Suppressor macrophage treated with lipopolysaccharide for 4 hours (primary cell): Measurements from ENCODE around the gene ANO10.
"Not testable (repeated sequence)": the region's sequence is repeated elsewhere in the genome, so short reads cannot be mapped to it uniquely, and the experiment has no call there.

Source experiments
- DNase-seq: peaks from one replicate; pipeline ENCODE4 v3.0.0-alpha.2; 2020

The ANO10 gene

DNA sequence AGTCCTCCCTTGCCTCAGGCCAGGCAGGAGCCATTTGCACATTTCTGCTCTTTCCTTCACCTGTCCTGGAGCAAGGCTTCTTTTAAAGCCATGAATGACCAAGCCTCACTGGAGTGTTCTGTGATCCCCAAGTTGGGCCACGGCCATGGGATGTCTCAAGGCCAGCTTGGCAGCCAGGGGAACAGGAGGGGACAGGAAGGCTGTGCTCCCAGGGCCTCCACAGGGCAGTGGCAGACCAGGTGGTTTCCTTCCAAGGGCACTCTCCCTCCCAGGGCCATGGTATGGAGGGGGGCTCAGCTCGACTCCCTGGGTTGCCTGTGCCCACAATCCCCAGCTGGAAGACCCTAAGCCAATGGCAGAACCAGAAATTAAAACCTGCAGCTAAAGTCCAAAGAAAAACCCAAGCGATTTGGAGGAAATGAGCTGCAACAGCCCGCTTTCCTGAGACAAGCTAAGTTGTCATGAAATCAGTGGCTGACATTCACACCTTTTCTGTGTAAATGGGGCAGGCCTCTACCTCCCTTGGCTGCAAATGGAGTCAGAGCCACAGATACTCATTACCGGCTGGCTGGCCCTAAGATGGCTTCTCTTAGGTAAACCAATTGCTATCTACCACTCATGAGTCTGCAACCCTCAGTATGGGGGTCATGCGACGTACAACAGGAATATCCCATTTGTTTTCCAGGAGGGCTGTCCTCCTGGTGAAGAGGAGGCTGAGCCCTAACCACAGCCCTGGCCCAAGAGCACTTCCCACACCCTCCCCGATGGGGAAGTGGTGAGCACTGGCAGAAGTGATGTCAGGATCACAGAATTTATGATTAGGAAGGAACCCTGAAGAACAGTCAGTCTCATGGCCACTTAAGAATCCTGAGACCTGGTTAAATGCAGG lies 252.2 kb downstream of the ANO10 start:
- peak; percentile 79 for DNase-seq

DNA sequence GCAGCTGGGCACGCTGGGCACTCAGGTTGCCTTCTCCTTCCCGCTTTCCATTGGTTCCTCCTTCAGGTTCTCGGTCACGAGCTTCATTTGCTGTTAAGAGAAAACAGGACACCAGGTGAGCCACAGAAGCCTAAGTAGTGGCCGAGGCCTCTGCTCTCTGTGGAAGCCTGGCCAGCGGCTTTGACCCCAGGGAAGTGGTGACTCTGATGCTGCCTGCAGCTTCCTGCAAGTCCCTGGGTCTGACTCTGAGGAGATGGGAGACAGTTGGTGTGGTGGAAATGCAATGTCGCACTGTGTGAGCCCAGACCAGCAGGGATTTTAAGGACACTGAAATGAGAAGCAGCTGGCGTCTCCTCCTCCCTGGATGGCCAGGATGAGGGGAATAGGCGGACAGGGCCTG lies 254.9 kb downstream of the ANO10 start:
- DNase-seq = no peak

DNA sequence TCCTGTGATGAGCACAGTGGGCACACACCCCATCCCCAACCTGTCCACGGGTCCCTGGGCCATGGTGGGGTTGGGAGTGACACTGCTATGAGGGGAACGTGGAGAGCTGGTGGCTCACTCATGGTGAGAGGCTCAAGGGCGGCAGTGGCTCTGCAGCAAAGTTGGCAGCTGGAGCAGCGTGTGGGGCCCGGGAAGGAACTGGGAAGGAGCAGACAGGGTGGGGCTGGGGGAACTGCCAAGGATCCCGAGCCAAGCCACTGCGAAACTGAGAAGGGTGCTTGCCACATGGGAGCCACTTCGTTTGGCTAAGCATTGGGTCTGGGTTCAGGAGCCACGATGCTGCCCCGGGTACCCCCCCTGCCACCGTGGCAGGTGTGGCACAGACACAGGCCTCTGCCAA lies 255.3 kb downstream of the ANO10 start:
- no peak for DNase-seq

DNA sequence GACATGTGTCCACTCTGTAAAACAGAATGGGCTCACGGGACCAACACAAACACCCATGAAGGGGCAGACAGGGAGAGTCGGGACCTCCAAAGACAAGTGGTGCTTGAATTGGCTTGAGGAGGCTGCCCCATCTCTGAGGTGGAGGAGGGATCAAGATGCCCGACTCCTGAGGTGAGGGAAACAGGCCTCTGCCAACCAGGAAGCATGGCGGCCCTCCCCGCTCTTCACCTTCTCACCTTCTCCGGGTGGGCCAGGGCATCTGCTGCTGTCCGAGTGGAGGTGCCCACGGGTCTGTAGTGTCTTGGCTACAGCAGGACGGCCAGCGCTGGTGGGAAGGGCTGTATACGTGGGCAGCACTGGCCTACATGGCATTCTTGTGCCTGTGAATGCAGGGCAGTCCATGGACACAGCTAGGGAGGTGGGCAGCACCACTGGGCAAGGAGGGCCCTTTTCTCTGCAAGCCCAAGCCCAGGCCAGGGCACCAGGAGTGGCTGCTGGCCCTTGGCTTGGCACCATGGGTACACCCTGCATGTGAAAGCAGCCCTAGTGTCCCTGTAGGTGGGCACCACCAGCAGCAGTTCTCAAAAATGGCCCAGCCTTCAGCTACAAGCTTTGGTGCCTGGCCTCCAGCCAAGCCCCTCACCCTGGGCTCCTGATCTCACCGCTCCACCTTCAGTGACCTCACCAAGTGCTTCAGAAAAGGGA lies 256.1 kb downstream of the ANO10 start:
- DNase-seq = no peak

DNA sequence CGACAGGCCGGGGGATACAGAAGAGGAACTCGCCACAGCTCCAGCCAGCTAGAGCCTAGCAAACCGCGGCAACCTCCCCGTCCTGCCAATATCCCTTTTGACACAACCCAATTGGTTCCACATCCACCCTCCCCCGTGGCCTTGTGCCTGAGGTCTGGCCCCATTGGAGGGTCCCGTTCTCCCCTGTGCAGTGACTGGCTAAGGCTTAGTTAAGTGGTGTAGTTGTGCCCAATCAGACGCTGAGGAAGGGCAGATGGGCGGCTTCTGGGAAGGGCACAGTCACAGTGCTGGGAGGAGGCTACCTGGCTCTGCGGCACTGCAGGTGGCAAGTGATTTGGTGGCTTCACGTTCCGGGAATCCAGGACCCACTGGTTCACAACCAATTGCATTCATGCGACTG lies 256.9 kb downstream of the ANO10 start:
- no peak for DNase-seq

DNA sequence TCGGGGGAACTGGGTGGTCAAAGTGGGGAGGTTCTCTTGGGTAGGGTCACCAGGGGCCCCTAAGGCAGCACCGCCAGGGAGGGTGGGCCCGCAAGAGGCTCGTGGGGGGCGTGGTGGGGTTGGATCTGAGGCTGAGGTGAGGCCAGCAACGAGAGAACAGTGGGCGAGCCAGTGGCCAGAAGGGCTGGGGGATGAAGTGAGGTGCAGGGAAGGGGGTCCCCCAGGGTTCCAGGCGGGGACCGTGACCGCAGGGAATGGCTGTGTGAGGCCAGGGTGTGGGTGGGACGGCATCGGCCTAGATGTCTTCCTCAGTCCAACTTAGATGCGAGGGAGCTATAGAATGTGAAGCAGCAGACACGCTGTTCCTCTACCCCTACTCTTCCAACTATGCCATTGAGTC lies 257.3 kb downstream of the ANO10 start:
- no peak for DNase-seq

DNA sequence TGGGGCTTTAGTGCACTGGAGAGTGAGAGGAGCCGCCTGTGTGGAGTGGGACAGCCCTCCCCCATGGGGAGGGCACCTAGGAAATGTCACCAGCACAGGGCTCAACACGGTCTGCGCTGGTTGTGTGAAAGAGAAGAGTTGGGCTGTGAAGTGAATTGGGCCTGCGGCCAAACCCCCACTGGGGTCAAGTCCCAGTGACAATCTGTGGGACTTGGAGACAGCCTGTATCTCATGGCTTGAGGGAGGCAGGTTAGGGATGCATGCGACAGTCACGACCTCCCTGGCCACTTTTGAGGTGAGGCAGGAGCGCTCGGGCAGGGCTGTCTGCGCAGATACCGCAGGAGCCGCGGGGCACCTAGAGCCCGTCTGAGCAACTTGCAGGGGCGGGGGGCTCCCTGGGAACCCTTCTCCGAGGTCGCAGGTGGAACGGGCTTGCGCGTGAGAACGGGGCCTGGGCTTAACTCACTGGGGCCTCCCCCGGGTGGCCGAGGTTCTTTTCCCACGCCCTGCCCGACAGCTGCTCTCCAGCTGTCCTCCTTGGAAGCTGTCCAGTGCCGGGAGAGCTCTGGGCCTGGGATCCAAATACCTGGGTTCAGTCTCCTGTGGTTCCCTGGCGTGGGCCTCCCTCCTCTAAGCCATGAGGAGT lies 258.1 kb downstream of the ANO10 start:
- no peak for DNase-seq

DNA sequence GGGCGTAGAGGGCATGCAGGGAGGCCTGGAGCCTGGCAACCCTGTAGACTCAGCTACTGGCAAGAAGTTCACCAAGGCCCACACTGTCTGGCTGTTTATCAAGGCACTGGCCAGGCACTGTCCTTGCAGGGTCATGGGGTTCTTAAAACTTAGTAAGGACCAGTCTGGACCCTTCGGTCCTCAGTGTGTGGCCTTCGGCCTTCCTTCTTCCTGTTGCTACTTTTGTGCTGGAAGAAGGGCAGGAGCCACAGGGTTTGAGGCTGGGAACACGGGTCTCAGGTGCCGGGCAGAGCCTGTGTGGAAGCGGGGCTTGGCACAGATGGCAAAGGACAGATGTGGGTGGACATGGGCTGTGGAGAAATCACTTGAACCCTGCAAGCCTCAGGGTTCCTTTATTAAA lies 258.9 kb downstream of the ANO10 start:
- no peak for DNase-seq

DNA sequence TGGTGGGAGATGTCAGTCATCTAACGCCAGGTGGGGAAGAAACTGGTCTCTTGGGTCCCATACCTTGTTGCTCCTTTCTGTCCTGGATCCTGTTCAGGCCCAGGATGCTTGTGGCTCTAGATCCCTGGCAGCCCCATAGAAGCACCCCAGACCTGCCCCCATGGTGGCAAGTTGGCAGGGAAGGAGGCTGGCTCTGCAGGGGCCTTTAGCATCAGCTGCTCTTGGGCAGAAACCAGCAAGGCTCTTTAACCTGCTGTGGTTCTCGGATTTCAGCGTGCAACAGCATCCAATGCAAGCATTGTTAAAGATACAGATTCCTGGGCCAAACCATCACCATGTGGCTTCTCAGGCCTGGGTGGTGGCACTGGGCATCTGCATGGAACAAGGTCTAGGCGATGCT lies 259.6 kb downstream of the ANO10 start:
- DNase-seq = no peak

DNA sequence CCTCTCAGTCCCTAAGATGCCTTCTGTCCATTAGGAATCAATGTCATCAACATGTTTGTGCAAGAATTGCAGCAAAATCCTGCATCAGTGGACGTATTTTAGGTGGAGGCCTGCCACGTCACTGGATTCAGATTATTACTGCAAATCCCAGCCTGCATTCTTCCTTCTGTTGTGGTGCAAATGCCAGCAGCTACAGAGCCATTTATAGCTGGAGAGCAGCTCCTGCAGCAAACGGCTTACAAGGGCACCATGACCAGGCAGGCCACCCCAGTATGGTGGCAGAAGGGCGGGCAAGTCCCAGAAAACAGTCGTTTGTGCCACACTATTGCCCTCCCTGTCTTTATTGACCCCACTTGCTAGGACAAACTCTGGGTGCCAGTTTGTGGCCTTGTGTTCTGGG lies 260.7 kb downstream of the ANO10 start:
- no peak for DNase-seq

DNA sequence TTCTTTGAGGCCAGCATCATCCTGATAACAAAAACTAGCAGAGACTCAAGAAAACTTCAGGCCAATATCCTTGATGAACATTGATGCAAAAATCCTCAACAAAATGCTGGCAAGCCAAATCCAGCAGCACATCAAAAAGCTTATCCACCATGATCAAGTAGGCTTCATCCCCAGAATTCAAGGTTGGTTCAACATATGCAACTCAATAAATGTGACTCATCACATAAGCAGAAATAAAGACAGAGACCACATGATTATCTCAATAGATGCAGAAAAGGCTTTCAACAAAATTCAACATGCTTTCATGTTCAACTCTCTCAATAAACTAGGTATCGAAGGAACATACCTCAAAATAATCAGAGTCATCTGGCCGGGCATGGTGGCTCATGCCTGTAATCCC lies 265.8 kb downstream of the ANO10 start:
- DNase-seq = not testable (repeated sequence)

DNA sequence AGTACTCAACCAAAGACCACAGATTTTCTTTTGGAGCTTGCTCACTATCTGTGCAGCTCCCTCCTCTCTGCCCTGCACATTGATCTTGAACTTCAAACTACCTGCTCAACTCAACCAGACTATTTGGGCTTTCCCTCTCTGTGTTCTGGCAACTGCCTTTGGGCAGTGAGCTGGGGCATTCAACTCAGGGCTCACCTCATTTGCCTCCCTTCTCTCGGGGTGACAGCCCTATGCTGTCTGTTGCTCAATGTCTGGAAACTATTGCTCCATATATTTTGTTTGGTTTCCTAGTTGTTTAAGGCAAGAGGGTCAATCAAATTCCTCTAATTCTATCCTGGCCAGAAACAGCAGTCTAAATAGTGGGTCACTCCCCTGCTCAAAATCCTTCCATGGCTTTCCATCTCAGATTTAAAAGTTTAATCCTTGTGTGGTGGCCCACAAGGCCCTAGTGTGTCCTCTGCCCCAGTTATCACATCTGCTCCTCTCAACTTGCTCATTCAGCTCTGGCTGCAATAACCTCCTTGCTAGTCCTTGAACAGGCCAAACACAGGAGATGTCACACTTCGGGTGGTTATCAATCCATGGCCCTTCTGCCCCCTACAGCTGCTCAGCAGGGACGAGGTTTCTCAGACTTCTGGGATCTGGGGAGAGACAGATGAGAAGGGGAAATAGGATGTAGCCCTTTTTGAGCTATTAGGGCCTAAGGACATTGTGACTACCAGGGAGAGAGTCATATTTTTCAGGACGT lies 267.7 kb downstream of the ANO10 start:
- DNase-seq = no peak

DNA sequence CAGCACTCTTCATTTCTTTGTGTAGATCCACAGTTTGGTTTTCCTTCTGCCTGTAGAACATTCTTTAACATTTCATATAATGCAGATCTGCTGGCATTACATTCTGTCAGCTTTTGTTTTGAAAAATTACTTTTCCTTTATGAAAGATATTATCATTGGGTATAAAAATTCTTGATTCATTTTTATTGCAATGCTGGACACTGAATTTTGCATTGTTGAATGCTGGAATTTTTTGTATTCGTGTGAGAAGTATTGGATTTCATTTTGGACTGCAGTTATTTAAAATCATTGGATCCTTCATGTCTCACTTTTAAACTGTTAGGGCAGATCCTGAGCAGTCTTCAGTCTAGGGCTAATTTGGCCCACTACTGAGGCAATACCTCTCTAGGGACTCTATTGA lies 268.4 kb downstream of the ANO10 start:
- no peak for DNase-seq

DNA sequence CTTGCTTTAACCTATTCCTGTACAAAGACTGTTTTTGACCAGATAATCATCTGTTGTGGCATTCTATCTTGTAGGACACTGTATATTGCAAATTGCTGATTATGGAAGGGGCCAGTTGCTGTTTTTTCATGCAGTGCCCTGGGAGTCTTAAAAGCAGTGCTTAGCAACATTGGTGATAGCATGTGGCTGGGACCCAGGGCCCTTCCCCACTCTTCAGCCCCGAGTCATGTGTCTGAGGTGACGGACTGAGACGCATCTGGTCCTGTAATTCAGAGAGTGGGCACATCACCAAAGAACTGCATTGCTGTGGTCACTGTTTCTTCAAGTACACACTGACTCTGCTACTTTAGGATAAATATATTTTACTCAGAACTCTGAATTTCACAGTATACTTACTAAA lies 272.1 kb downstream of the ANO10 start:
- no peak for DNase-seq

DNA sequence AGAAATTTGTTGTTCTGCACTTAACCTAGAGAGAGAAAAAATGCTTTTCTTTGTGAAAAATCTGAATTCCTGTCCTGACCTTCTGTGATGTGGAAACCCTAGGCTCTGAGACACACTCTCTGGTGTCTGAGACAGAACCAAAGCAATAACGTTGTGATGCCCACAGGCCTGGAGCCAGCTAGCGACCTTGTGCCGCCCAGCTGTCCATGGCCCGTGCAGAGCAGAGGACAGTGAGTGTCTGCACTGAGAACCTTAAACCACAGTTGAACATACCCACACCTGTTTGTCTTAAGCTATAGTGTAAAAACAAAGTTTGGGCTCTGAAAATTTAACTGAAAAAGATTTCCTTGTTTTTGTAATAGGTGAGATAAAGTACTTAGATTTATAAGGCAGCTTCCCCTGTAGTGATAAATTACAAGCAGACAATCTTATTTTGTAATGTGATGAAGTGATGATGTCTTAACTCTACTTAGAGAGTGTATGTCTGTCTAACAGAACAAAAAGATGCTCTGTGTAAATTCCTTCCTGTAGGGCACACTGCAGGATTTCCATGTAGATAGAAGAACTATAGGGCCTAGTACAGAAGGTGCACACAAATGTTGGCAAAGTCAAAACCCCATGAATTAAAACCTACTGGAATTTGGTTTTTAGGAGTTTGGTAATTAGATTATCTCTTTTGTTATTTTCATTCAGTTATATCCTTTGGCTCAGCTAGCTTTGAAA lies 272.8 kb downstream of the ANO10 start:
- no peak for DNase-seq

DNA sequence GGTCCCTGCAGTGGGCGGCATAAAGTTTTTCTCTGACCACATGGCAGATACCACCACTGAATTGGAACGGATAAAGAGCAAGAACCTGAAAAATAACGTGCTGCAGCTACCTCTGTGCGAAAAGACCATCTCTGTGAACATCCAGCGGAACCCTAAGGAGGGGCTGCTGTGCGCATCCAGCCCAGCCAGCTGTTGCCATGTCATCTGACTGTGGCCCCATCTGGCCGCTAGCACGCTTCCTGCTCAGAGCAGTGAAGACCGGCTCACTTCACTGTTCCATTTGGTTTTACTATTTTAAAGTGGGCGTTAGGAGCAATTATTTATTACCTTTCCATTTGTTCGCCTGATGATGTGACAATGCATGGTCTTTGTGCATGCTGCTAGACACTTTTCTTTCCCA lies 273.5 kb downstream of the ANO10 start:
- no peak for DNase-seq

DNA sequence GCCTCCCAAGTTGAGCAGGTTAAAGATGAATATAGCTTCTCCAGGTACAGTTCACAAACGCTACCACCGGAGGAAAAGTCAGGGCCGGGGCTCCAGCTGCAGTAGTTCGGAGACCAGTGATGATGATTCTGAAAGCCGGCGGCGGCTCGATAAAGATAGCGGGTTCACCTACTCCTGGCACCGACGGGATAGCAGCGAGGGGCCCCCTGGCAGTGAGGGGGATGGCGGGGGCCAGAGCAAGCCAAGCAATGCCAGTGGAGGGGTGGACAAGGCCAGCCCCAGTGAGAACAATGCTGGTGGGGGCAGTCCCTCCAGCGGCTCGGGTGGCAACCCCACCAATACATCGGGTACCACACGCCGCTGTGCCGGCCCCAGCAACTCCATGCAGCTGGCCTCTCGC lies 274.0 kb downstream of the ANO10 start:
- DNase-seq = no peak

DNA sequence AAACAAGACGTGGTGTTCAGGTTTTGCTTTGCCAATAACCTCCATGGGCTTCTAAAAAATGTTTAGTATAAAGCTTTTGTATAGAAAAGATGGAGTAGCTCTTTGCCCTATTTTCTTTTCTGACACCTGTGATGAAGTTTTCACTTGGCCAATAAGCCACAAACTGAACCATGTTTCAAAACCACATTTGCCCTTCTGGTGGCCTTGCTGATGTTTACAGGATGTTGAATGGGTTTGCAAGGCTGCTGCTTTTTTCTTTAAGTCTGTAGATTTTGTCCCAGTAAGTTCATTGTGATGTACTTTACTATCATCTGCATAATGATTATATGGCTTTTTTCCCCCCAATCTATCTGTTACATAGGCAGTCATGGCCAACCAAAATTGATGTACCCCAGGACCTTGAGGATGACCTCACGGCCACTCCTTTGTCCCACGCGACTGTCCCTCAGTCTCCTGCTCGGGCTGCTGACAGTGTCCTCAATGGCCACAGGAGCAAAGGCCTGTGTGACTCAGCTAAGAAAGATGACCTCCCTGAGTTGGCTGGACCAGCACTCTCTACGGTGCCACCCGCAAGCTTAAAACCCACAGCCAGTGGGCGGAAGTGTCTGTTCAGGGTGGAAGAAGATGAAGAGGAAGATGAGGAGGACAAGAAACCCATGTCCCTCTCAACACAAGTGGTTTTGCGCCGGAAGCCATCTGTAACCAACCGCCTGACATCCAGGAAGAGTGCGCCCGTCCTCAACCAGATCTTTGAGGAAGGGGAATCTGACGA lies 274.6 kb downstream of the ANO10 start:
- DNase-seq = no peak

DNA sequence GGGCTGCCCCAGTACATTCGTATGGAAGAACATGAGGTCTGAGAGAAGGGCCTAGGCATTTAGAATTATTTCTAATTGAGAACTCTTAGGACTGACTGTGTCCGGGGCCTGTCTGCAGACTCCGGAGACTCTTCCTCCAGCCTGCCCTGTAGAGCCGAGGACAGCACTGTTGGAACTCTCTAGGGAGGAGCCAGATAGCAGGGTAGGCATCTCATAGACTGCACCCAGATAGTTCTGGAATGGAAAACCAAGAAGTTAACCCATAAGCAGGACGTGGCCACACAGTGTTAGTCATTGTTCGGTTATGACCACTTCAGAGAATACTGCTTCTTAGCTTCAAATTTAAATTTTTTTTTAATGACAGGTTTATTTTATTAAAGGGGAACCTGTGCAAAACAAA lies 275.9 kb downstream of the ANO10 start:
- DNase-seq = no peak

DNA sequence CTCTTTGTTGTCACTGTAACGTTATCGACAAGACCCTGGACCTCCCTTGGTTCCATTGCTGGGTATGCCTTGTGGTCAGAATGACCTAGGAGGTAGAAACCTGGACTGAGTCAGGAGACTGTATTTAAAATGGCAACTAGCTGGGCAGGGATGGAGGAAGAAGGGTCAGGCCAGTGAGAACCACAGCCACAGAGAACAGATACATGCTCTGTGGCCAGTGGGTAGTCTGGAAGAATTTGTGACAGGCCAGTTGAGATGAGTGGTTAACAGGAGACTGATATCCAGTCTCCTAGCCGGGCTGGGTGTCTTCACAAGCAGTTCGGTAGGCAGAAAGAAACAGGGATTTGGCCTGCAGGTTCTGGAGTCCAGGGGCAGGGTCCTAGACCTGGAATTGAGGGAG lies 276.6 kb downstream of the ANO10 start:
- DNase-seq = no peak

DNA sequence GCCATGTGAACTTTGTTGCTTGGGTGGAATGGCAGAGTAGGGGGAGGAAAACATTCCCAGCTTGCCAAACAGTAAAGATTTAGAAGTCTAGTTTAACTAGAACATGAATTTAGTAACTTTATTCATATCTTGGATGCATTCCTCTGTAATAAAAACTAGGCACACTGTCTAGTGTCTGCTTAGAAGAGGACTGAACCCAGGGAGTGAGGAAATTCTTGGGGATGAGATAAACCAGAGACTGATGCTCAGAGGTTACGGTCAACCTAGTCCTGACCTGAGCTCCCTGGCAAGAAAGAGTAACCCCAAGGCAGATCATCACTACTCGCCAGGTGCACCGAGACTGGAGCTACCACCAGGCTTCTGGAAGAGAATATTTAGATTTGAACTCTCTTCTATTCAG lies 277.3 kb downstream of the ANO10 start:
- no peak for DNase-seq

DNA sequence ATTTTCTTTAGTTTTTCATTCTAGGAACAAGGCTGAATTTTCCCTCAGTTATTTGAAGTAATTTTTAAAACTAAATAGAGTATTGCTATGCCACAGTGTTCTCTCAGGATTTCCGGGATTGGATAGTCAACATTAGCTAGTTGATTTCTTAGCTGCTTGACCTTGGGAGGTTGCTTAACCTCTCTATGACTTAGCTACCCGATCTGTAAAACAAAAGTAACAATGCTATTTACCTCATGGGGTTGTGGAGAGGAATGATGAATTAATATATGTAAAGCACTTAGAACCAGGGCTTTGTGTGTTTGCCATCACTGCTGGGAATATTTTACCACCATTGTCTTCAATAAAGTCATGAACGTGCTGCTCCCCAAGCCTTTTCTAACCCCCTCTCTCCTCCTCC lies 278.0 kb downstream of the ANO10 start:
- no peak for DNase-seq
